Esophagus mucosa (tissue), 1 donor: ENCODE results near the gene TDRD12. TPM values are rescaled to one million over a fixed set of nuclear protein-coding genes. Genes with fewer than 3 reads are reported as not detected.
"Not testable (repeated sequence)": the region's sequence is repeated elsewhere in the genome, so short reads cannot be mapped to it uniquely, and the experiment has no call there.

Experiments
- ATAC-seq: fragments of 200-7000 bp; cut with Tn5 transposase; one replicate; pipeline ENCODE4 v1.9.1; 2020
- total RNA-seq: library from RNA; stranded (reverse); gene quantifications from one replicate; pipeline ENCODE4 v1.2.4, GENCODE V29; 2023
- donor health status: DM: yes; HTN: yes; CAD: no.

Gene TDRD12
- total RNA-seq, 1 donor from 2014 or later, result 0.08 TPM

DNA sequence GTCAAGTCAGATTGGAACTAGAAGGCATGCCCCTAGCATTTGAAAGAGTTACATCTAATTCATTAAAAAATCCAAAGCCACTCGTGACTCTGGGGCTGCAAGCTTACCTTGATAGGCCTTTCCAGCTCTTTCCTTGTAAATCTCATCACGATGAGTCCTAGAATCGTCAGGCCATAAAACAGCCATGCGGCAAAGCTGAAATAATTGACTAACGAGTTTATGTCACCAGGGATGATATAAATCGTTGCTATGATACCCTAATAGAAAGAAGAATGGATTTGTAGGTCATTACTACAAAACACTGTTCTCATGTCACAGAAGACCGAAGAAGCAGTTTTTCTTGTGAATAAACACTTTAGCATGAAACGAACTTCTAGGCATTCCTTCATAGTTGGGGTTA lies 122.5 kb downstream of the TDRD12 start:
- ATAC-seq, result no peak

DNA sequence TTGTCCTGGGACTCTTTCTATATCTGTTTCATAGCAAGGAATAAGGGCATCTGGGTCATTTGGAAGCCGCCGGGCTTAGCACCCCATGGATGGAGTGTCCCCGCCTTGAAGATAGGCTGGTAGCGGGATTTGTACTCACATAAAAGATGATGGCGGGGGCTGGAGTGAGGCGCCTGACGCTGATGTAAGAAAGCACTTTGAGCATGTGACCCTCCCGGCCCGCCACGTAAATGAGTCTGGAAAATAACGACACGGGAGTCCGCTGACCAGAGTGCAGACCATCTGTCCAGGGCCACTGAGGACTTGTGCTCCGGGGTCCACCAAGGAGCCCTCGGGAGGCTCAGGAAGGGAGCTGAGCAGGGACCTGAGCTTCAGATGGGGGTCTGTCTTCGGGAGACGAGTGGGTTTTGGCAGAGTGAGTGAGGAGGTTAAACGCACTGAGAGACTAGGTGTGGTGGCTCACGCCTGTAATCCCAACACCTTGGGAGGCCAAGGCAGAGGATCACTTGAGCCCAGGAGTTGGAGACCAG lies 124.2 kb downstream of the TDRD12 start:
- ATAC-seq, result no peak

DNA sequence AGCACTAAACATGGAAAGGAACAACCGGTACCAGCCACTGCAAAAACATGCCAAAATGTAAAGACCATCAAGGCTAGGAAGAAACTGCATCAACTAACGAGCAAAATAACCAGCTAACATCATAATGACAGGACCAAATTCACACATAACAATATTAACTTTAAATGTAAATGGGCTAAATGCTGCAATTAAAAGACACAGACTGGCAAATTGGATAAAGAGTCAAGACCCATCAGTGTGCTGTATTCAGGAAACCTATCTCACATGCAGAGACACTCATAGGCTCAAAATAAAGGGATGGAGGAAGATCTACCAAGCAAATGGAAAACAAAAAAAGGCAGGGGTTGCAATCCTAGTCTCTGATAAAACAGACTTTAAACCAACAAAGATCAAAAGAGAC lies 128.5 kb downstream of the TDRD12 start:
- not testable (repeated sequence) for ATAC-seq

DNA sequence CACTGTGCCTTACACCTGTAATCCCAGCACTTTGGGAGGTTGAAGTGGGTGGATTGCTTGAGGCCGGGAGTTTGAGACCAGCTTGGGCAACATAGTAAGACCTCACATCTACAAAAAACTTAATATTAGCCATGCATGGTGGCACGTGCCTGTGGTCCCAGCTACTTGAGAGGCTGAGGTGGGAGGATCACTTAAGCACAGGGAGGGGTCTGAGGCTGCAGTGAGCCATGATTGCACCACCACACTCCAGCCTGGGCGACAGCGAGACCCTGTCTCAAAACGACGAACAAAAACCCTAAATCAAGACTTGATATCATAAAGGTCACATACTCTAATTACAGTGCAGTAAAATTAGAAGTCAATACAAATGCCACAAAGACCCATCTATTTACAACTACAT lies 132.6 kb downstream of the TDRD12 start:
- no peak for ATAC-seq

DNA sequence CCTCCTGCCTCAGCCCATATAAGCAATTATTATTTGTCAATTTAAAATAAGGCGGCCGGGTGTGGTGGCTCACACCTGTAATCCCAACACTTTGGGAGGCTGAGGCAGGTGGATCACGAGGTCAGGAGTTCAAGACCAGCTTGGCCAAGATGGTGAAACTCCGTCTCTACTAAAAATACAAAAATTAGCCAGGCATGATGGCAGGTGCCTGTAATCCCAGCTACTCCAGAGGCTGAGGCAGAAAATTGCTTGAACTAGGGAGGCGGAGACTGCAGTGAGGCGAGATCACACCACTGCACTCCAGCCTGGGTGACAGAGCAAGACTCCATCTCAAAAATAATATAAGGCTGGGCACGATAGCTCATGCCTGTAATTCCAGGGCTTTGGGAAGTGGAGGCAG lies 137.3 kb downstream of the TDRD12 start:
- ATAC-seq, result not testable (repeated sequence)

DNA sequence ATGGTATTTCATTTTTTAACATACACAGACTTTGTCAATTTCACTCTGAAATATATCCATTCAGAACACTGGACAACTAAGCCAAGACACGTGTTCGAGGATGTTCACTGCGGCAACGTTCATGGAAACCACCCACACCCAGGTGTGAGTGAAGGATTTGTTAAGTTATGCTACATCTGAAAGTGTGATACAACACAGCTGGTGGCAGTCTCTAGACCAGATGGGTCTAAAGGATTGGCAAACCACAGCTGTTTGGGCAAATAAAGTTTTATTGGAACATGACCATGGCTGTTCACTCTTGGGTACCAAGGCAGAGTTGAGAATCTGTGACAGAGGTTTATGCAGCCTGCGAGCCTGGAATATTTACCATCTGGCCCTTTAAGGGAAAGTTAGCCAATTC lies 138.0 kb downstream of the TDRD12 start:
- ATAC-seq, result no peak

DNA sequence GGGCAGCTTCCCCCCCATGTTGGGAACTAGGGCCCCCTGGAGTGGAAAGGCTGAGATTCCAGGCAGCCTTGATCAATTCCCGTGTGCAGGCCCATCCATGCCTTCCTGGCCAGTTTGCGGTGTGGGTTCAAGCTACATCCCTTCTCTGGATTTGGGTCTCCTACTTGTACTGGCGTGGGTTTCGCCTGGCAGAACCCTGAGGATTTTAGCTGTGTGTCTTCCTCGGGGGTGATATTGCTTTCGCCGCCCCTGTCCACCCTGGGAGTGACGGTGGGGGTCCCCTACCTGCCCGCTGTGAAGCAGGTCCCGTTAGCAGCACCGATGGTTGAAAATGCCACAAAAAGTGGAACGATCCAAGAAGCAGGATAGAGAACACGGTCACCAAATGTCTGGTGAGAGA lies 138.6 kb downstream of the TDRD12 start:
- no peak for ATAC-seq

DNA sequence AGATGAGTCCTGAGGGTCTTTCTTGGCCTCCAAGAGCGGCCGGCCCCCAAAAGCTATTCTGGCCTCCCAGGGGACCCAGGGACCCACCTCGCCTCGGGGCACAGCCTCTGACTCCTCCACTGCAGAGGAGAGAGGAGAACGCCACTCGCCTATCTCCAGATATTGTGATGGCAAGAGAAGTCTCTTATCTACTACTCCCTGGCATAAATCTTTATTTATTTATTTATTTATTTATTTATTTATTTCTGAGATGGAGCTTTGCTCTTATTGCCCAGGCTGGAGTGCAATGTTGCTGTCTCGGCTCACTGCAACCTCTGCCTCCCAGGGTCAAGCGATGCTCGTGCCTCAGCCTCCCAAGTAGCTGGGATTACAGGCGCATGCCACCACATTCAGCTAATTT lies 139.0 kb downstream of the TDRD12 start:
- no peak for ATAC-seq

DNA sequence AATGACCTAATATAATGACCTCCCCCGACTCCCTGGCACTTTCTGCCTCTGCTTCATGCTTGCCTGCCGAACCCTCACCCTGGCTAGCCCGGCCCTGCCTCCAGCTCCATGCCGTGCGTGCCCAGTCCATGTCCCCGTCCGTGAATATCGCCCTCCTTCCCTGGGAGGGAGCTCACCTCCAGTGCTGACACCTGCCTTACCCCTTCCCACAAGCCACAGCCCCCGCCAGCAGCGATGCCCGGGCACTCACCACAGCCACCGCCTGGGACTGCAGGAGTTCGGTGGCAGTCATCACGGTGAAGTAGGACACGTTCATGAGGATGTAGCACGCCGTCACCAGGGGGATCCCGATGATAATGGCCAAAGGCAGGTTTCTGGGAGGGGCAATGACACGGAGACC lies 140.0 kb downstream of the TDRD12 start:
- no peak for ATAC-seq

DNA sequence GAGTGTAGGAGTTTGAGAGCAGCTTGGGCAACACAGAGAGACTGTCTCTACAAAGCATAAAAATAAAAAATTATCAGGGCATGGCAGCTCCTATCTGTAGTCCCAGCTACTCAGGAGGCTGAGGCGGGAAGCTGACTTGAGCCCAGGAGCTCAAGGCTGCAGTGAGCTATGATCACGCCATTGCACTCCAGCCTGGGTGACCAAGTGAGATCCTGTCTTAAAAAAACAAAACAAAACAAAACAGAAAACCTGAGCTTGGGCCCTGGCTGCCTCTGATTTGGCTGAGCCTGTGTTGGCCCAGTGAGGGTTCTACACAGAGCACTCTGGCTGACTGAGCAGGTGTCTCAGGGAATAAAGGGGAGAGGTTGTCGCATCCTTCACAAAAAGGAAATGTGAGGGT lies 142.0 kb downstream of the TDRD12 start:
- no peak for ATAC-seq

DNA sequence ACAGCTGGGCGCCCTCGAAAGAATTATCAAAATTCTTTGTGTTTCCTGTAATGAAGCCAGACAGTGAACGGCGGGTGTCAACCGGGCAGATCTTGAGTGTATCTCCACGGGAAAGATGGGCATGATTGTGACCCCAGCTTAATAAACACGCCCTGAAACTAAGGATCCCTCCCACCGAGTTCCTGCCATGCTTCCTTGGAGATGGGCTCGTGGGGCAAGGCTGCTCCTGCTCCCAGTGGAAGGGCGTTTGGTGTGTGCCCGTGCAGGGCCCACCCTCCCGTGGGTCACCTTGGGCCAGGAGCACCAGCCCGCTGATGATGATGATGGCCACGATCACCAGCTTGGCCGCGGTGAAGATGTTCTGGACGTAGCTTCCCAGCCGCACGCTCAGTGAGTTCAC lies 142.6 kb downstream of the TDRD12 start:
- ATAC-seq, result no peak

DNA sequence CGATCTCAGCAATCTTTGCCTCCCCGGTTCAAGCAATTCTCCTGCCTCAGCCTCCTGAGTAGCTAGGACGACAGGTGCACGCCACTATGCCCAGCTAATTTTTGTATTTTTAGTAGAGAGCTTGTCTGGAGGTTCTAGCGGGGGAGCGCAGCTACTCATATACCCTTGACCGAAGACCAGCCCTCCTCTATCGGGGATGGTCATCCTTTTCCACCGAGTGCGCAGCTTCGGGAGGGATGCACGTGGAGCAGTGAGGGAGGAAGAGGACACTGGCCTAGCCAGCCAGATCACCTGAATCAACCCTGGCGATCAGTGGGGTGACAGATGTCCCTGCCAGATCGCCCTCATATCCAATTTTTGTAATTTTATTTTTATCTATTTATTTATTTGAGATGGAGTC lies 143.2 kb downstream of the TDRD12 start:
- ATAC-seq, result no peak

DNA sequence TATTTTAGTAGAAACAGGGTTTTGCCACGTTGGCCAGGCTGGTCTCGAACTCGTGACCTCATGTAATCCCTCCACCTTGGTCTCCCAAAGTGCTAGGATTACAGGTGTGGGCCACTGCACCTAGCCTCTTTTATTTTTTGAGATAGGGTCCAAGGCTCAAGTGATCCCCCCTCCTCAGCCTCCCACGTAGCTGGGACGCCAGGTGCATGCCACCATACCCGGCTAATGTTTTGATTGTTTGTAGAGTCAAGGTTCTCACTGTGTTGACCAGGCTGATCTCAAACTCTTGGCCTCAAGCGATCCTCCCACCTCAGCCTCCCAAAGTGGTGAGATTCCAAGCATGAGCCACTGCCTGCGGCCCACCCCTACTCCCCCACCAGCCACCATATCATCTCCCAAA lies 143.7 kb downstream of the TDRD12 start:
- no peak for ATAC-seq

DNA sequence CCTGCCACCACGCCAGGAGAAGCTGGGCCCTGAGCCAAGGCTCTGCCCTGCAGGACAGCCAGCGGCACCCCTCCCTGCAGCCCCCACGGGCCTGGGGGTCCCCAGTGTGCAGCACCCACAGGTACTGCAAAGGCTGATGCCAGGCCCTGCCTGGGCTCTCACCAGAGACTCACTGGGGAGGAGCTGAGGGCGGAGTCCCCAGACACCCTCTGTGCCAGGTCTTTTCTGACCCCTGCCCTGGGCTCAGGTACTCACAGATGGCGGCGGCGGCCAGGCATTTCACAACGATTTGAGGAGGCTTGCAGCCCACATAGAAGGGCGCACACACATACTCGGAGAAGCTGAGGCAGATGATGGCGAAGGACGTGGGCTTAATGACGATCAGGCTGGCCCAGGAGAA lies 144.3 kb downstream of the TDRD12 start:
- ATAC-seq, result no peak

DNA sequence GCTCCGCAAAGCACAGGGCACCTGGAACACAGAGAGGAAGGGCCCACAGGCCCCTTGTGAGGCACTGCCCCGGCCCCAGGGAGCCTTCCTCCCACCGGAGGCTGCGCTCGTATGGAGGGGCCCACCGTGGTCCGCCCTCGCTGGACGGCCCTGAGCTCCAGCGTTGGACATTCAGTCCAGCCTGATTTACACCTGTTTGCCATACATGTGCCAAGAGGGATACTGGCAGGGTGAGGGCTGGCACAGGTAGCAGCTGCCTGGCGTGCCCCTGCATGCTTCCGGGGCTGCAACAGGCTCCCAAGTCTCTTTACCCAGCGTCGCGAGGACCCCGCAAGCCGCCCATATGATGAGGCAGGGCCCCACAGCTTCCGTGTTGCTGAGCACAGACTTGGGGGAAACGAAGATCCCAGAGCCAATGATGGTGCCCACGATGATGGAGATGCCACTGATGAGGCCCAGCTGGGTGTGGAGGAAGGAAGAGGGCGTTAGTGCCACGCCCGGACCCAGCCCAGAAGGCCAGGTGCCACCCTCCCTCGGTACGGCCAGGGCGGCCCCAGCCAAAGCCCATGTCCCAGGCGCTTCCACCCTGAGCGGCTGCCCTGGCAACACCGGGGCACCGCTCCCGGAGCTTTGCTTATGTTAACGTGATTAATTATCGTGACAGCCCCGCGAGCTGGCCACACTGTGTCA lies 144.9 kb downstream of the TDRD12 start:
- ATAC-seq, result peak; percentile 8

DNA sequence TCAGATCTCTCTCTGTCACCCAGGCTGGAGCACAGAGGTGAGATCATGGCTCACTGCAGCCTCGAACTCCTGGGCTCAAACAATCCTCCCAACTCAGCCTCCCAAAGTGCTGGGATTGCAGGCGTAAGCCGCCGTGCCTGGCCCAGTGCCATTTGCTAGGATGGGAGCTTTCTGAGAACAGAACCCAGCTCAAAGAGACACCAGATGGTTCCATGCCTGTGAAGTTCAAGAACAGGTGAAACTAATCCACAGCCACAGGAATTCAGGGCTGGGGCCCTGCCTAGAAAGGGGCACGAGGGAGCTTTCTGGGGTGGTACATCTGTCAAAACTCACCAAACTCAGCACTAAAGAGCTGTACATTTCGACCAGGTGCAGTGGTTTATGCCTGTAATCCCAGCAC lies 145.8 kb downstream of the TDRD12 start:
- no peak for ATAC-seq

DNA sequence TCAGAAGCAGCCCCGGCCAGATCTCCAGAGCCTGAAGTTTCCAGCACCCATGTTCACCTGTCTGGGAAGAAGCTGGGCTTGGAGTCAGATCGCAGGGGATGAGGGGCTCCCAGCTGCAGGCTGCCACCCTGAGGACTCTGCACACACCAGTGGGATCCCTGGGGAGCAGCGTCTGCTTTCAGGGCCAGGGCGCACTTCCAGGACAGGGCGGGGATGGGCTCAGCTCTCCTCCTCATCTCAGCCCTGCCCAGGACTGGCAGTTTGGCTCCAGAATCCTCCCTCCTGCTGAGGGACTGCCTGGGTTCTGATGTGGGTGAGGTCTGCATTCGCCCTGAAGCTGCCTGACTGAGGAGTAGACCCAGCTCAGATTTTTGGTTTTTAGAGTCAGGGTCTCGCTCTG lies 146.5 kb downstream of the TDRD12 start:
- peak; percentile 14 for ATAC-seq

DNA sequence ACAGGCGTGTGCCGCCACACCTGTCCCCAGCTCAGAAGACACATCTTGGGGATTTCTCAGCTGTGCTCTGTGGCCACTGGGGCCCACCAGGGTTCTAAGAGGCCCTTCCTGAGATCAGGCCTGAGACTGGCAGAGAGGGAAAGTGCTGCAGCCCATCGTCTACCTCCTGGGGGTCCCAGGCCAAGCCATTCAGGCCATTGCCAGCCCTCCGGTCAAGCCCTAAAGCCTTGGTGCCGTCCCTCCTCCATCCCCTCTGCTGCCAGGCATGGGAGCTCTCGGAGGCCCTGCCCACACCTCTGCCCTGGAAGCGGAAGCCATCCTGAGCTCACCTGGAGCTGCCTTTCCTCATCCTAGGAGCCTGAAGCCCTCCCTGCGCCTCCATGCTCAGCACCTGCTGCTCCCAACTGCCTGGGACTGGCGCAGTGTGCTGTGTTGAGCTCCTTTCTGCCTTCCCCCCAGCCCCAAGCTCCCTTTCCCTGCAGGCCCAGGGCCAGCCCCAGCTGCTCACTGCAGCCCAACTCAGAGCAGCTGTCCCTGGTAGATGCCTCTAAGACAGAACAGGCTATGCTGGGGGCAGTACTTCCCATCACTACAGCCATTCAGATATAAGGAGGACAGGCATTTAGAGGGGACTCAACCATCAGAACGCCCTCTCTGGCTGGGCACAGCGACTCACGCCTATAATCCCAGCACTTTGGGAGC lies 147.1 kb downstream of the TDRD12 start:
- no peak for ATAC-seq

DNA sequence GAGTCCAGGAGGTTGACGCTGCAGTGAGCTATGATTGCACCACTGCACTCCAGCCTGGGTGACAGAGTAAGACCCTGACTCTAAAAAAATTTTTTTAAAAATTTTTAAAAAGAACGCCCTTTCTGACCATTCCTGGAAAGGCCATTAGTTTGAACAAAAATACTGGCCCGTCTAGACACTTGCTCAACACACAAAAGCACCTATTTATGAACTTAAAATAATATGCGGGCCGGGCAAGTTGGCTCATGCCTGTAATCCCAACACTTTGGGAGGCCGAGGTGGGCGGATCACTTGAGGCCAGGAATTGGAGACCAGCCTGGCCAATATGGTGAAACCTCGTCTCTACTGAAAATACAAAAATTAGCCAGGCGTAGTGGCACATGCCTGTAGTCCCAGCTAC lies 147.9 kb downstream of the TDRD12 start:
- not testable (repeated sequence) for ATAC-seq

DNA sequence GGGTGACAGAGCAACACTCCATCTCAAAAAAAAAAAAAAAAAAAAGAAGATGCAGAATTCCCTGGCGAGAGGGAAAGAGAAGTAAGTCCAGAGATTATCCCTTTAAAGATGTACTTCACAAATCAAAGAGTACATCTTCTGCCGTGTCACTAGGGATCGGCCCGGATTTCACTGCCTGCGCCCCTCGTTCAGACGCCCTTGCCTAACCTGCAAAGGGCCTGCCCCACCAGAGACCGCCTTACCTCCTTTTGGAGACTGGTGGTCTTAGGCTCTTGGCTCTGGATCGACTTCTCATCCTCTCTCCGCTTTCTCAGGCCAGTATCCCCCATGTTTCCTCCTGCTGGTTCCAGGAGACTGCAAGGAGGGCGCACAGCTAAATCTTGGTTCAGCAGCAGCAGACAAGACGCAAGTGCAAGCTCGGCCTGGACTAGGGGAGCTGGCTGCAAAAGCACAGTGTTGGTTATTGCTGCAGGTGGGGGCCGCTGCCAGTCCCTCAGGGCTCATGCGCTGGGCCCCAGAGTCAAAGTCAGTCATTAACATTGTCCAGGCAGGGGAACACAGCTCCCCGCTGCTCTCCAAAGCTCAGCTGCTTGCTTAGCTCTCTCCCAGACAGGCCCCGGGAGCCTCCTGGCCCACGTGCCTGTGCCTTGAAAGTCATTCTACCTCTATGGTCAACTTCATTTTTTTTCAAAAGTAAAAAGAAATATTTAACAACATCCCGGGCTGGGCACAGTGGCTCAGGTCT lies 148.8 kb downstream of the TDRD12 start:
- ATAC-seq, result no peak

DNA sequence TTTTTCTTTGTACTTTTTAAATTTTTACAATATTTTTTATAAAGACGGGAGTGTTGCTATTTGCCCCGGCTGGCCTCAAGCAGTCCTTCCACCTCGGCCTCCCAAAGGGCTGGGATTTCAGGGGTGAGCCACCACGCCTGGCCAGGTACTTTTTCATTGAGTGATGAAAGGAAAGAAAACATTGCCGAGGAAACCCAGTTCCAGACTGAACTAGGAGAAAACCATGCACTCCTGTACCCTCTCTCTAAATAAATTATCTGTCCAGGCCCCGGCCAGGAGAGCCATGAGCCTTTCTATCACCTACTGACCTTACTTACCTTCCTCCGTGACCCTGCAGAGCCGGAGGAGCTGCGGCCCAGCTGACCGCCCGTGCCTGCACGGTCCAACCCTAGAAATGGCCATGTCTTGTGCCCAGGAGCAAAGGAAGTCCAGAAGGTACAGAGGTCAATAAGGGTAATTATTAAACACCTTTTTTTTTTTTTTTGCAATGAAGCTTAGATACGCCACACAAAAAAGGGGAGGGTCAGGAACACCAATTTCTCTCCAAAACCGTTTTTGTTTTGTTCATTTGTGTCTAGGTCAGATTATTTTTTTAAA lies 149.9 kb downstream of the TDRD12 start, which contains the start of gene SLC7A9:
Gene SLC7A9 (minus strand): TSS at position 399 of the 597 bp plus-strand sequence. CDS start 1,233 bp downstream, outside the sequence.
- no peak for ATAC-seq

DNA sequence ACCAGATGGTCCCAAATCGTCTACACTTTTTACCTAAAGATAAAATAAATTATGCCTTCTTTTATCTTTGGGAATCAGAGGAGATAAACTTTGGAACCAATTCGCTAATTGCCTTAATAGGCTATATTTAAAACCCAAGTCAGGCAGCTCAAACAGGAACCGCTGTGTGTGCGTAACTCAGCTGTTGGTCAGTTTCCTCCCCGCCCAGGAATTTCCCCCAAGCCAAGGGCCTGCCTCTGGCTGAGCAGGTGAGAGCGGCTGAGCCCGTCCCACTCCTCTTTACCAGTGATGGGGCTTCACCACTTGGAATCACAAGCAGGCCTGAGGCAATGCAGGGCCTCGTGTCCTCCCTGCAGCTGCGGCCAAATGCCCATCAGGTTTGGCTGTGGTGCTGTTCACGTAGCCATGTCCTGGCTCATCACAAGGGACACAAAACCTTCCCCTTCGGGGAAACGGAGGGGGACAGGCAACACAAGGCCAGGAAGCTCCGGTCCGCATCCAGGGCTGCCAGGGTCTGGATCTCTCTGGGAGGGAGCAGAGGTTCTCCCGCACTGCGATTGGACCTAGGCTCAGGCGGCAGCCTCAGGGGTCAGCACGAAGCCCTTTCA lies 150.5 kb downstream of the TDRD12 start:
- no peak for ATAC-seq
